ENCODE results near the gene CTSZ.

The CTSZ gene

GRCh38 chr20:59002874-59003399, 4.1 kb downstream of the CTSZ start:
- no peak for TF ChIP-seq ZNF274 (IDR thresholded peaks at IDR 0.05; ENCODE audit: low read depth, low read length)
- no peak overlapping the region for H3K4me3 ChIP-seq (ENCODE audit: low read length)

- TF ChIP-seq ZNF274 (IDR thresholded peaks at IDR 0.05; ENCODE audit: low read depth, low read length) = no peak
- H3K4me3 ChIP-seq (ENCODE audit: low read length) = no peak overlapping the region
Observed at GRCh38 chr20:59002388-59002787, 4.7 kb downstream of the CTSZ start.

GRCh38 chr20:59001449-59002171, 5.4 kb downstream of the CTSZ start:
- no peak overlapping the region for H3K4me3 ChIP-seq (ENCODE audit: low read length)

GRCh38 chr20:59001068-59001448, 6.0 kb downstream of the CTSZ start:
- no peak for TF ChIP-seq ZNF274 (IDR thresholded peaks at IDR 0.05; ENCODE audit: low read depth, low read length)
- H3K4me3 ChIP-seq (ENCODE audit: low read length) = no peak overlapping the region

More at GRCh38 chr20:59001449-59002171, 5.4 kb downstream of the CTSZ start:
- TF ChIP-seq ZNF274 (IDR thresholded peaks at IDR 0.05; ENCODE audit: low read depth, low read length) = no peak

- TF ChIP-seq ZNF274 (IDR thresholded peaks at IDR 0.05; ENCODE audit: low read depth, low read length) = no peak
- no peak overlapping the region for H3K4me3 ChIP-seq (ENCODE audit: low read length)
Observed at GRCh38 chr20:59000326-59000725, 6.7 kb downstream of the CTSZ start.

GRCh38 chr20:58998656-58999055, 8.4 kb downstream of the CTSZ start:
- no peak for TF ChIP-seq ZNF274 (IDR thresholded peaks at IDR 0.05; ENCODE audit: low read depth, low read length)
- H3K4me3 ChIP-seq (ENCODE audit: low read length) = no peak overlapping the region

GRCh38 chr20:58997141-58997770, 9.8 kb downstream of the CTSZ start:
- H3K4me3 ChIP-seq (ENCODE audit: low read length) = no peak overlapping the region
- TF ChIP-seq ZNF274 (IDR thresholded peaks at IDR 0.05; ENCODE audit: low read depth, low read length) = no peak

- TF ChIP-seq ZNF274 (IDR thresholded peaks at IDR 0.05; ENCODE audit: low read depth, low read length) = no peak
Observed at GRCh38 chr20:58996226-58996611, 10.8 kb downstream of the CTSZ start.

GRCh38 chr20:58995461-58996225, 11.4 kb downstream of the CTSZ start:
- TF ChIP-seq ZNF274 (IDR thresholded peaks at IDR 0.05; ENCODE audit: low read depth, low read length) = no peak
- no peak overlapping the region for H3K4me3 ChIP-seq (ENCODE audit: low read length)

More at GRCh38 chr20:58996226-58996611, 10.8 kb downstream of the CTSZ start:
- H3K4me3 ChIP-seq (ENCODE audit: low read length) = no peak overlapping the region

- no peak overlapping the region for H3K4me3 ChIP-seq (ENCODE audit: low read length)
- TF ChIP-seq ZNF274 (IDR thresholded peaks at IDR 0.05; ENCODE audit: low read depth, low read length) = no peak
Observed at GRCh38 chr20:58994390-58995159, 12.5 kb downstream of the CTSZ start.

- no peak for TF ChIP-seq ZNF274 (IDR thresholded peaks at IDR 0.05; ENCODE audit: low read depth, low read length)
- H3K4me3 ChIP-seq (ENCODE audit: low read length) = no peak overlapping the region
Observed at GRCh38 chr20:58993332-58994248, 13.5 kb downstream of the CTSZ start.

GRCh38 chr20:58992911-58993310, 14.1 kb downstream of the CTSZ start:
- TF ChIP-seq ZNF274 (IDR thresholded peaks at IDR 0.05; ENCODE audit: low read depth, low read length) = no peak
- no peak overlapping the region for H3K4me3 ChIP-seq (ENCODE audit: low read length)

- no peak overlapping the region for H3K4me3 ChIP-seq (ENCODE audit: low read length)
- no peak for TF ChIP-seq ZNF274 (IDR thresholded peaks at IDR 0.05; ENCODE audit: low read depth, low read length)
Observed at GRCh38 chr20:58991715-58992114, 15.3 kb downstream of the CTSZ start.
